ENCODE data around the gene PHGDH.

PHGDH gene

DNA sequence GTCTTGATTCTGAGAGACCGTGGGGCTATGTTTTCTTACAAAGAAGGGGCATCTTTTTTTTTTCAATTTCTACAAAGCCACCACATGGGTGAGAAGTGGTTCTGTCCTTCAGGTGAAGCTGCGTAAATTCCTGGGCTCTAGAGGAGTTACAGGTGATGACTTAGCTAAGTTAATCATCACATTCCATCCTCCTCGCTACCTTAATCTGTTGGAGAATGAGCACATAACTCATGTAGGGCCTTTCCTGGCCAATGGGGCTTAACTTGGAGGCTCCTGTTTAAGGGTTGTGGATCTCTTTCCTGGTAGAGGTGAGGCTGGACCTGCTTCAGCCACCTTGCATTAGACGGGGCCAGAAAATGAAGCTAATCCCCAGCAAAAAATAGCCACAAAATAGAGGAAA is 79.6 kb downstream of the PHGDH start:
- no peak for DNase-seq (ENCODE audit: low spot score)

Data from germinal center (tissue), 1 donor.